Cortex of kidney (tissue), 1 donor: ENCODE results near the gene CCDC146.
"Not testable (repeated sequence)": the region's sequence is repeated elsewhere in the genome, so short reads cannot be mapped to it uniquely, and the experiment has no call there.

Source experiments
- DNase-seq: peaks from one replicate; lab custom pipeline; 2025; lab: John Stamatoyannopoulos, UW

CCDC146 gene

DNA sequence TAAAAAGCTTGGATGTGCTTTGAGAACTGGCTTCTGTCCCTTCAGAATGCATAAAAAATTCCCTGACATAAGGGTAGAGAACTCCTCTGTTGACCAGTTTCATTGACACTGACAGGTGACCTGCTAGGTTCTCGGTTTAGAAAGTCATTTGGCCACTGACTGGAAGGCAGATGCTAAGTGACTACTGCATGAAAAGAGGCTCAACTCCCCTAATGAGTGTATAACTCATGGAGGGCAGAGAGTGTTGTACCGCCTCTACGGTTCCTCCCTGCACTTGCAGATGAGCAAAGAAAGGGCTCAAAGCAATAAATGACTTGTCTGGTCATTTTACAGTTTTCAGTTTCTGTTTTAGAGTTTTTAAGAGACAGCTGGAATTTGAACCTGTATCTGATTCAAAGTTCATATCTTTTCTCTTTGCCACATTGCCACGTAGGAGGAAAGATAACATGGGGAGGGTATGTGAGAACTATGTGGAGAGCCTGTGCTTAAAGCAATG, 80.1 kb downstream of the CCDC146 start:
- DNase-seq, result no peak

DNA sequence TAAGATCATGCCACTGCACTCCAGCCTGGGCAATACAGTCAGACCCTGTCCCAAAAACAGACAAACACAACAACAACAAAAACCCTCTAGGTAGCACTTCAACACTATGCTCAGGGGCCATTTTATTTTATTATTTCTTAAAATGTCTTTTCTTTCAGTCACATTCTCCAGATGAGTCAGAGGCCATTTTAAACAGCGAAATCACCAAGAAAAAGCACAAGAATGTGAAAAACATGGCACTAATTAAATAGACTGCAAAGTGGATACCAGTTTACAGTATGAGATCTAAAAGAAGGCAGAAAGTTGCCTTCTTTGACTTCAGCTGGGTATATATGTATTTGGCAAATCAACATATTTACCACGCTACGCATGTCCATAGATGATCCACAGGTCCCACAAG, 83.3 kb downstream of the CCDC146 start:
- DNase-seq, result no peak

DNA sequence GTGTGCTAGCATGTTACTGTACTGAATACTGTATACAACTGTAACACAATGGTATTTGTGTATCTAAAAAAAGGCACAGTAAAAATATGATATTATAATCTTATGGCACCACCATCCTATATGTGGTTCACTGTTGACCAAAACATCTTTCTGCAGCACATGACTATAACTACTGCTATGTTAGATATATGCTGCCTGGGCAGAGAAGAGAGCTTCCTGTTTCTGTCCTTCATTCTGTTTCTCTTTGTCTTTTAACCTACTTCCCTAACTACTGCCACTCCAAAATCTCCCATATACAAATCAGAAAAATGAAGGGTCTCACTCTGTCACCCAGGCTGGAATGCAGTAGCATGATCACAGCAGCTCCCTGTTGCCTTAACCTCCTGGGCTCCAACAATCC, 86.0 kb downstream of the CCDC146 start:
- no peak for DNase-seq

DNA sequence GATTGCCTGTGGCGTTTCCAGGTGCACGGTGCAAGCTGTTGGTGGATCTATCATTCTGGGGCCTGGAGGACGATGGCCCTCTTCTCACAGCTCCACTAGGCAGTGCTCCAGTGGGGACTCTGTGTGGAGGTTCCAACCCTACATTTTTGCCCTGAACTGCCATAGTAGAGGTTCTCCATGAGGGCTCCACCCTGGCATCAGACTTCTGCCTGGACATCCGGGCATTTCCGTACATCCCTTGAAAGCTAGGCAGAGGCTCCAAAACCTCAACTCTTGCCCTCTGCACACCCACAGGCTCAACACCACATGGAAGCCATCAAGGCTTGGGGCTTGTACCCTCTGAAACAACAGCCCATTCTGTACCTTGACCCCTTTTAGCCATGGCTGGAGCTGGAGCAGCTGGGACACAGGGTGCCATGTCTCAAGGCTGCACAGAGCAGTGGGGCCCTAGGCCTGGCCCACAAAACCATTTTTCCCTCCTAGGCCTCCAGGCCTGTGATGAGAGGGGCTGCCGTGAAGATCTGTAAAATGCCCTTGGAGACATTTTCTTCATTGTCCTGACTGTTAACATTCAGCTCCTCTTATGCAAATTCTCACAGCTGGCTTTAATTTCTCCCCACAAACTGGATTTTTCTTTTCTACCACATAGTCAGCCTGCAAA, 87.2 kb downstream of the CCDC146 start:
- no peak for DNase-seq

DNA sequence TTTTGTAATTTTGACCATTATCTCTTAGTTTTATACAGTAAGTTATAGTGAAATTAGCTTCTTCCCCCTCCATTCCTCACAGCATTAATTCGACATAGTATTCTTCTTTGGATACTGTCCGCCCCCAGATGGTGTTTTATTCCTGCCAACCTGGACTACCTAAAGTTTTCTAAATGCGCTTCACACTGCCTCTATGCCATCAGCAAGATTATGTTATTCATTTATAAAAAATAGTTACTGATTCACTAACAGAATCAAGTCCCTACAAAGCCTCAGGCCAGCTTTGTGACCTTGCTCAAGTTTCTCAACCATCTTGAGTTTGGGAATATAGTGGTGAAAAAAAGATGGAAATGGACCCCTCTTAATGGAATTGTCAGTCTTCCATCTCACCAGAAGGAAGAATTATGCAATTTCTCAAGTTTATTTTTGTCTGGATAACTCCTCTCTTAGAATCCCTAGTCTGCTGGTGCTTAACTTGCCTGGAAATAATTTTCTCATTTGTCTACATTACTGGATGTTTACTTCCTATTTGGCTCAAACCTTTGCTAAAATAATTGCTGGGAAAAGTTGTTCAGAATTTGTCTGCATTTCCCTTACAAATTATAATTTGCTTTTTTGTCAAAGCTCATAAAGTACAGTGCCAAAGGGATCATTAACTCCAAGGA, 93.9 kb downstream of the CCDC146 start:
- no peak for DNase-seq

DNA sequence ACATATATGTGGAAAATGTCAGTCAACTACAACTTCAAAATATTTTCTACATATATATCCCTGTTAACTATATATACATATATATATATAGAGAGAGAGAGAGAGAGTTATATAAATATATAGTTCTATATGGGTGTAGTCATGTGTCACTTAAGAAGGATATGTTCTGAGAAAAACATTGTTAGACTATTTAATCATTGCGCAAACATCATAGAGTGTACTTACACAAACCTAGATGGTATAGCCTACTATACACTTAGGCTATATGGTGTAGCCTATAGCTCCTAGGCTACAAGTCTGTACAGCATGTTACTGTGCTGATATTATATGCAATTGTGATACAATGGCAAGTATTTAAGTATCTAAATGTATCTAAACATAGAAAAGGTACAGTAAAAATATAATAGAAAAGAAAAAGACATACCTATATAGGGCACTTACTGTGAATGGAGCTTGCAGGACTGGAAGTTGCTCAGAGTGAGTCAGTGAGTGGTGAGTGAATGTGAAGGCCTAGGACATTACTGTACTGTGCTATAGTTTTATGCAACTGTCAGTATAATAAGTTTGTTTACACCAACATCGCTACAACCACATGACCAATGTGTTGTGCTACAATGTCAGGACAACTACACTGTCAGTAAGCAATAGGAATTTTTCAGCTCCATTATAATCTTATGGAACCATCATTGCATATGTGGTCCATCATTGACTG, 95.2 kb downstream of the CCDC146 start:
- DNase-seq, result no peak

DNA sequence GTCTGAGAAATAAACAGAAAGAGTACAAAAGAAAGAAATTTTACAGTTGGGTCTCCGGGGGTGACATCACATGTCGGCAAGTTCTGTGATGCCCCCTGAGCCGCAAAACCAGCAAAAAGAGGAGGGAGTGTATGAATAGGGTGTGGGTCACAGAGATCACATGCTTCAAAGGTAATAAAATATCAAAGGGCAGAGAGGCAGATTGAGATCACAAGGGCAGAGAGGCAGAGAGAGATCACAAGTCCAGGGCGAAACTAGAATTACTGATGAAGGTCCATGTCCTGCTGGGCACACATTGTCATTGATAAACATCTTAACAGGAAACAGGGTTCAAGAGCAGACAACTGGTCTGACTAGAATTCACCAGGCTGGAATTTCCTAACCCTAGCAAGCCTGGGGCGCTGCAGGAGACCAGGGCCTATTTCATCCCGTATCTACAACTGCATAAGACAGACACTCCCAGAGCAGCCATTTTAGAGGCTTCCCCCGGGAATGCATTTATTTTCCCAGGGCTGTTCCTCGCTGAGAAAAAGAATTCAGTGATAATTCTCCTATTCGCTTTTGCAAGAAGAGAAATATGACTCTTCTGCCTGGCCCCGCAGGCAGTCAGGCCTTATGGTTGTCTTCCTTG, 97.4 kb downstream of the CCDC146 start:
- not testable (repeated sequence) for DNase-seq

DNA sequence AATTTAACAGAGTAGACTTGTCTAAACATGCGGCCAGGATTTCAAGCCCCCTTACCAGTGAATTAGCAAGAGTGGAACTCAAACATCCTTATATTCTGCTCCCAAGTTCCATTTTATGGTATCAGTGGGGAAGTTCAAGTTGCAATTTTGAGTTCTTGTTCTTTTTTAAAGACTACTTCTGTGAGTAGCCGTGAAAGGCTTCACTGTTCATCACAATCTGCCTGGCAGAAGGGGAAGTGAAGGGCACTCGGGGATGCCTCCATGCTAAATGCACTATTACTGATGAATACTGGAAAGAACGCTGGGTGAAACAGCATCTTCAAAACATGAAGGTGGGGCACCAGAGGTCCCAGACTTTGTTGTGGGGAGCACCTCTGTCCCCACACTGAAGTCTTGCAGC, 99.7 kb downstream of the CCDC146 start:
- DNase-seq, result no peak

DNA sequence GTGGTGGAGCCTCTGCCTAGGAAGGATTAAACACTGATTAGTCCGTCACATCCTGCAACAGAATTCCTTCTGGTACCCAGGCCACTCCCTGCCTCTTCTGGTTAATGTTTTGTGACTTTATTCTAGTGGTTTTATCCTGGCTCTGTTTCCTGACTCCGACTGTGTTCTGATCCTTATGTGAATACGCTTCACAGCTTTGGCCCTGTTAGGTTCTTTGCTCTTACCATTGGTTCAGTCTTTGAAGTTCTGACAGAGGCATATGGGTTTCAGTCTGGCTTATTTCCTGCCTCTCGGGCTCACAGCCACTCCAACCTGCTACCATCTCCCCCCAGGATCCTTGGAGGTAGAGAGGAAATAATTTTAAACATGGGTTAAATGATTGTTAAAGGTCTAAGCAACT, 100.4 kb downstream of the CCDC146 start:
- no peak for DNase-seq

DNA sequence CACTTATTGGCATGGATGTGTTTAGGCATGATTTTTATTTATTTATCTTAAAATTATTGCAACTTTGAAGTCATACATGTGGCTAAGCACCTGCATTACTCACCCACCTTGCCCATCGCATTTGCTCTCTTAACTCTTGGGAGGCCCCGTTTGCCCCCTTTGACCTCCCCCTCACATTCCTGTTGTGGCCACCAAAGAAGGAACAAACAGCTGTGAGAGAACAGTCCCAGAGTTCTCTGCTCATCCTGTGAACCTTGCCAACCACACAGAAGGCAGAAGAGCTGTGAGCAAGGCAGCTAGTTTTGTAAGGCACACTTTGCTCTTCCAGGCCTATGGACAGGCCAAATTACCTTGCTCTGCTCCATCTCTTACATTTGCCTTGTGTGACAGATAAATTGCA, 100.8 kb downstream of the CCDC146 start:
- no peak for DNase-seq

DNA sequence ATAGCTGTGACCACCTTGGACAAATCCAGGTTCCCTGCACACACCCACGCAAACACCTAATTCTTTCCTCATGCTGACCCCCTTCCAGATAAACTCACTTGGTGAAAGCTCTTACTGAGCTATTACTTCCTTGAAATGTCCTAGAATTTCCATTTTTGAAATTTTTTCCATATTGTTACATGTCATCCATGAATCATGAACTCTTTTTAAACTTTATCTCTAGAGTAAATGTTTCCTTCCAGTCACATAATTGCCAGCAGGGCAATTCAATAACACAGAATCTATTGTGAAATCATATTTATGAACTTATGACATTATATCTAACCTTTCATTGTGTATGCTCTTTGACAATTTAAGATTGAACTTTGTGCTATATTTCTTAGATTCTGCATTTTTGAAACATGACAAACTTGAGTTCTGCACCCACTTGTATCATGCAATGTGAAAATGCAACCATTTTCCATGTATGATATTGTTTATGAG, 104.0 kb downstream of the CCDC146 start:
- no peak for DNase-seq

DNA sequence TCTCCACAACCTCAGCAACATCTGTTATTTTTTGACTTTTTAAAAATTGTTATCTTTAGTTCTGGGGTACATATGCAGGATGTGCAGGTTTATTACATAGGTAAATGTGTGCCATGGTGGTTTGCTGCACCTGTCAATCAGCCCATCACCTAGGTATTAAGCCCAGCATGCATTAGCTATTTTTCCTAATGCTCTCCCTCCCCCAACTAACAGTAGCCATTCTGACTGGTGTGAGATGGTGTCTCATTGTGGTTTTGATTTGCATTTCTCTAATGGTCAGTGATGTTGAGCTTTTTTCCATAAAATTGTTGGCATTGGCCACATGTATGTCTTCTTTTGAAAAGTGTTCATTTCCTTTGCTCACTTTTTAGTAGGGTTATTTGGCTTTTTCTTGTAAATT, 106.4 kb downstream of the CCDC146 start:
- not testable (repeated sequence) for DNase-seq

DNA sequence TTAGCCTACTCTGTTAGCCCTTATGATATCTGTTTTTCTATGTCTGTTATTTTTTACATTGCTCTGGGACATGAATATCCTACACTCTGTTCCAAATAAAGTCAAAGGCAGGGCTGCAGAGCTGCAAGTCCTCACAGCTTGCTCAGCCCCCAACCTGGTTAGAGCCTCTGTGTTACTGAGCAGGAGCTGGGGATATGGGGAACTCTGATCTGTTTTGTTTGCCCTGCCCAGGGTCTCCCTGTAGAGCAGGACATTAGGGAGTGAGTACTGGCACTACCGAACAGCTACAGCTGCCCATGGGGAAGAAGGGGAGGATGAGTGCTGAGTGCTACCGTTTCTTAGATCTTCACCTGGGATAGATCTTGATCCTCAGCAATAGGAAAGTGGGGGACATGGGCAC, 110.1 kb downstream of the CCDC146 start:
- DNase-seq, result no peak

DNA sequence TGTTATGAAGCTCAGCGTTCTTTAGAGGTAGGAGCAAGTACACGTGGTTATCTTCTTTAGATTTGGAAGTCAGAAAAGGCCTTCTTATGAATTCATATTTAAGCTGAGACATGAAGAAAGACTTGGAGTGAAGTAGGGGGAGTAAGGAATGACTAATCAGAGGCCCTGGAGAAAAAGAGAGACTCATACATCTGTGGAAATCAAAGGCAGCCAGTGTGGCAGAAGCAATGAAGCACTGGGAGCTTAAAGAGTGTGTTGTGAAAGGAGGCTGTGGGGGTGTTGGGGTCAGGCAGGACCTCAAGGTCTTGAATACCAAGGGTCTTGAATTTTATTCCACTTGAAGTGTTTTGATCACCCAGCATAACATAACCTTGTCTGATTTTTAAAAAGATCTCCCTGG, 112.9 kb downstream of the CCDC146 start:
- DNase-seq, result no peak

DNA sequence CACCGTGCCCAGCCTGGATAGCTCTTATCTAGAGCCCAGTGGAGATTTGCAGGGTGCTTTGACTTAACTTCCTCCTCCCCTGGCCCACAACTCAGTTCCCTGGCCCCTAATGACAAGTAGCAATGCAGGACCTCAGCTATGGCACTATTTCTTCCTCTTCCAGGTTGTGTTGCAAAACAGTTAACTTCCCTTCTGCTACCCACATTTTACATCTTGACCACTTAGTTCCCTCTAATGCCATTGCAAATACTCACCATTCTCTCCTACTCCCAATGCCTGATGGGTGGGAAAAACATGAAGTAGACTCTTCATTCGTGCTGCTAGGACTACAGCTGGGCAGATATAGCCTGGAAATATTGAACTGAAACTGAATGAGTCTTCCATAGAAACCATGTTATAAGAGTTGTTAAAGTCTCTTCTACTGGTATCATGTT, 116.3 kb downstream of the CCDC146 start:
- no peak for DNase-seq

DNA sequence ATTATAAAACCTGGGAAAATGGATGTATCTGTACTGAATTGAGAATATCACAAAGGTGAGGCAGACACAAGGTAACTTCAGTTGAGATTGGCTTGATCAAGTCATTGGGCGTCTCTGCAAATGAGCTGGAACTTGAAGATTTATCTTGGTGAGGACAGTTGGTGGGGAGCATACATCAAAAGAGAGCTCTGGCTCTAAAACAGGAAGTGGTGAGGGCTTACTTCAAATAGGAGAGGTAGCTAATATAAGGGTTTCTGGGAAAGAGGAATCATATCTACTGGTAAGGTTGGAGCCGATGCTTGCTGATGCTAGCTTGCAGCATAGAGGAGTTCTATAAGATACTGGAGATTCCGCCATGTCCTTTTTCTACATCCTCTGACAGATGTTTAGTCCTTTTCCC, 117.1 kb downstream of the CCDC146 start:
- no peak for DNase-seq

DNA sequence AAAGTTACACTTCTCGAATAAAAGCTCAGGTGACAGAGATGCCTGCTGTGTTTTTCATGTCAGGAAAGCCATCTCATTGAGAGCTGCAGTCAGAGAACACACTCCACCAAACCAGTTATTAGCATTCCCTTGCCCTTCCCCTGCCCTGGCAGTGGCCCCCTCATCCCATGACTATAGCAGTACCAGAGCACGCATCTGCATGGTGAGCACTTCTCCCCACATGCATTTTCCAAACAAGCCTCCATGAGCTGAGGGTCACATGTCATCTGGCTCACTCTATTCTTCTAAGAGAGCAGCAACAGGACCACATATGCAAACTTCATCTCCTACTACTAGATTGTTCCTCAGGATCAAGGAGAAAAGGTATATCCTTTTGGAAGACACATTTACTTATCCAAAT, 119.7 kb downstream of the CCDC146 start:
- no peak for DNase-seq

DNA sequence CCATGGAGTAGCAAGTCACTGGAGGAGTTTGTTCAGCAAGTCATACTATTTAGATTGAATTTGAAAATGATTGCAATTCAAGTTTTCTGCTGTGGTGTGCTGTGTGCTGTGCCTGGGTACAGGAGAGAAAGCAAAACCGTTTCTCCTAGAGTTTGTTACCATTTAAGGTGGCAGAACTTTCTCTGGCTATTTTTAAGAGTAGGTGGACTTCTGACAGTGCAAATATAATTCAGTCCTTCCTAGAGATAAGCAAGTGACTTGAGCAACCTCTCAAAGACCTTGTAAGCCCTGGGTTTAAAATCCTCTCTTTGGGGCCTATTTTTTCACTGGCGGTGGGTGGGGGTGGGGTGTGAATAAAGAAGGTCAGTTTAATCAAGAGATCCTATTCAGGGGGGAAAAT, 120.1 kb downstream of the CCDC146 start:
- no peak for DNase-seq

DNA sequence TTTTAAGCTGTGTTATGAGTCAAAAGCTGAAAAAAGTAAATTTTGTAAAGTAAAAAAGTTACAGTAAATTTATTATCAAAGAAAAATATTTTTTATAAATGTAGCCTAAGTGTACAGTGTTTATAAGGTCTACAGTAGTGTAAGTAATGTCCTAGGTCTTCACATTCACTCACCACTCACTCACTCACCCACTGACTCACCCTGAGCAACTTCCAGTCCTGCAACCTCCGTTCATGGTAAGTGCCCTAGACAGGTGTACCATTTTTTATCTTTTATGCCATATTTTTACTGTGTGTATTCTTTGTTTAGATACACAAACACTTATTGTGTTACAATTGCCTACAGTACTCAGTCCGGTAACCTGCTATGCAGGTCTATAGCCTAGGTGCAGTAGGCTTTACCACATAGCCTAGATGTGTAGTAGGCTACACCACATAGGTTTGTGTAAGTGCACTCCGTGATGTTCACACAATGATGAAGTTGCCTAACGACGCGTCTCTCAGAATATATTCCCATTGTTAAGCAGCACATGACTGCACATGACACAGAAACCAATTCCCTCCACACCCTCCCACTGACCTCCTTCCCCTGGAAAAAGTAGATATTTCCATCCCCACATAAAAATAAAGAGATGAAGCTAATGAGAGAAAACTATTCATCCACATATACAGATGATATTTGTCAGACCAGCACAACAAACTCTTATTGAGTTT, 122.0 kb downstream of the CCDC146 start:
- DNase-seq, result no peak

DNA sequence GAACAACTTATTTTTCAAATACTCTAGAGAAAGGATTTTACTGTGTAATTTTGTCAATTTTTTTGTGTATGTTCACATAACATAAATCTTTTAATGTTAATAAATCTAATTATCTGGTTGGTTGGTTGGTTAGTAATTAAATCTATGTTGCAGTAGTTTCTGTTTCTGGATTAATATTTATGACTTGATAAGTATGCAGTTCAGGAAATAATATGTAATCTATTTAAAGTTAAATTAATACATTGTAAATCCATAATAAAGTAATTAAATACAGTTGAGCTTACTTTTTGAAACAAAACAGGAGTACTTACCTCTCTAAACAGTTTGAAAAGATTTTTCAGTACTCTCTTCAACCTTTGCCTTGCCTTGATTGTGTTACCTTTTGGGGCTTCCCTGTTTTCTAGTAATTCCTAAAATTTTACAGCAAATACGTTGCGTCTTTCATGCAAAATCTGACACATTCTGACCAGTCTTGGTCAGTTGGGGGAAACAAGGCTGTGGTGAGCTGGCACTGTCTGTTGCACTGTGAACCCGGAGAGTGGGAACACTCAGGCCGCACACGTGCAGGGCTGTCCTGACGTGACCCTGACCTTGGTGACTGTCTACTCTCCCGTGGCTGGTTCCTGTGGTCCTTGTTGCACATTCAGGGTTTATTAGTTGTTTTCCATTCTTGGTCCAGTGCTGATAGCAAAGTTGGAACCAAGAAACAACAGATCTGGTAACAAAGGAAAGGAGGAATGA, 122.8 kb downstream of the CCDC146 start:
- DNase-seq, result no peak

DNA sequence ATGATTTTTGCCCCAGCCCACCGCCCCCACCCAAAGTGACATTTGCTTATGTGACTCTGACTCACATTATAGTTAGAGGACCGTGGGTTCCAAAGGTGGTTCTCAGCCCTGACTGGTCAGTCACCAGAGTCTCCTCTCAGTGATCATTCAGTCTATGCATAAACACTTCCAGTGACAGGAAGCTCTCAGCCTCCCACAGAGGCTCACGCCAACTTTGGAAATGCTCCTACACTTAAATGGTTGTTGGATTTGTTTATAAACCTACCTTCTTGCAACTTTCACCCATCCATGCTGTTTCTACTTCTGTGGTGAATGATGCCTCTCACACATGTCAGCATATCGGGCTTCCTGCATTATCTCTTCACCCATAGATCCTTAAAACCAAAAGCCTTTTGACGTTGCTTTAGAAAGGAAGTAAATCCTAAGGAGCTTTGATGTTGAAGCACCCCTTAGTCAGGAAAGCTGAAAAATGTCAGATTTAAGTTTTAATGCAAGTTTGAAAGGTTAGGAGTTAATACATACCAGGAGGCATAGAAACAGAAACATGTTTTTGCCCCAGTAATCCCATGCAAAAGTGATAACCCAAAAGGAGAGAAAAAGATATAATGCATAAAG, 123.7 kb downstream of the CCDC146 start:
- no peak for DNase-seq
